Measurements from ENCODE around the gene PDZD11. TPM values are rescaled to one million over a fixed set of nuclear protein-coding genes. Genes with fewer than 3 reads are reported as not detected.

PDZD11 gene
- total RNA-seq, 1 donor from 2014 or later: 23.0 TPM

- Histone ChIP-seq H3K36me3 (no peaks in the 10 kb centered on the region), H3K4me1 (no peaks in the 10 kb centered on the region), H3K4me3 (no peak overlapping the region), H3K27me3 (ENCODE audit: low read depth) (no peaks in the 10 kb centered on the region), H3K9me3 (no peaks in the 10 kb centered on the region), H3K27ac (no peak overlapping the region)
- intact Hi-C loops (cut with DNase I): no loop called here
- TF ChIP-seq CTCF (IDR thresholded peaks at IDR 0.05): no peak
- DNase-seq (no peak), ATAC-seq (no peak)
These were observed 34.3 kb downstream of the PDZD11 start for GRCh38 chrX:70255452-70255851.

DNA sequence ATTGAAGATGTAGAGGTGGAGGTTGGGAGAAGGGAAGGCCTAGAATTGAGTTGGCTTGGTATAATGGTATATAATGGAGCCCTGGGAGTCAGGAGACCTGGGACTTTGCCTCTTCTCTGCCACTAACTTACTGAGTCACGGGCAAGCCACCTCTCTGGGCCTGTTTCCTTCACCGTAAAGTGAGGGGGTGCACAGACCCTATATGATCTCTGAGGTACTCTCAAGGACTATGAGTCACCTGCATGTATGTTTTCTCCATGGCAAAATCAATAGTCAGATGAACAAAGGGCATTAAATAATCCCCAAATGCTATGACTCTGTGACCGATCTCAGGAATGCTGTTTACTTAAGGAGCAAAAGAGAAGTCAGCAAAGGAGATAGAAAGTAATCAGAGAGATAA lies 34.8 kb downstream of the PDZD11 start:
- H3K4me3 ChIP-seq: no peak overlapping the region
- H3K27ac ChIP-seq: no peak overlapping the region
- H3K4me1 ChIP-seq: no peaks in the 10 kb centered on the region
- ATAC-seq (no peak), DNase-seq (no peak)
- intact Hi-C loops (cut with DNase I): no loop called here
- no peaks in the 10 kb centered on the region for H3K36me3 ChIP-seq
- TF ChIP-seq CTCF (IDR thresholded peaks at IDR 0.05): no peak
- no peaks in the 10 kb centered on the region for H3K27me3 ChIP-seq (ENCODE audit: low read depth)
- no peaks in the 10 kb centered on the region for H3K9me3 ChIP-seq

- Histone ChIP-seq H3K27me3 (ENCODE audit: low read depth) (no peaks in the 10 kb centered on the region), H3K27ac (no peak overlapping the region), H3K4me3 (no peak overlapping the region), H3K36me3 (no peaks in the 10 kb centered on the region), H3K4me1 (no peaks in the 10 kb centered on the region), H3K9me3 (no peaks in the 10 kb centered on the region)
- ATAC-seq (no peak), DNase-seq (no peak)
- TF ChIP-seq CTCF (IDR thresholded peaks at IDR 0.05): no peak
- intact Hi-C loops (cut with DNase I): no loop called here
These were observed 35.7 kb downstream of the PDZD11 start for GRCh38 chrX:70254063-70254400.

- H3K4me1 ChIP-seq: no peaks in the 10 kb centered on the region
- no peak overlapping the region for H3K27ac ChIP-seq
- no peaks in the 10 kb centered on the region for H3K27me3 ChIP-seq (ENCODE audit: low read depth)
- intact Hi-C loops (cut with DNase I): no loop called here
- TF ChIP-seq CTCF (IDR thresholded peaks at IDR 0.05): no peak
- no peak overlapping the region for H3K4me3 ChIP-seq
- no peak for ATAC-seq
- H3K36me3 ChIP-seq: no peaks in the 10 kb centered on the region
- DNase-seq: no peak
- no peaks in the 10 kb centered on the region for H3K9me3 ChIP-seq
These were observed 36.2 kb downstream of the PDZD11 start for GRCh38 chrX:70253377-70254062.

- intact Hi-C loops (cut with DNase I): no loop called here
- H3K36me3 ChIP-seq: no peaks in the 10 kb centered on the region
- no peak overlapping the region for H3K27ac ChIP-seq
- ATAC-seq (no peak), DNase-seq (no peak)
- no peaks in the 10 kb centered on the region for H3K4me1 ChIP-seq
- TF ChIP-seq CTCF (IDR thresholded peaks at IDR 0.05): no peak
- no peak overlapping the region for H3K4me3 ChIP-seq
- no peaks in the 10 kb centered on the region for H3K27me3 ChIP-seq (ENCODE audit: low read depth)
- H3K9me3 ChIP-seq: no peaks in the 10 kb centered on the region
These were observed 37.2 kb downstream of the PDZD11 start for GRCh38 chrX:70252491-70252890.
